Medulla oblongata (tissue), 1 donor: ENCODE data around the gene FGFR4.
A peak's percentile ranks its signal among the peaks of the same experiment; 100 is the strongest.
"Not testable (repeated sequence)": the region's sequence is repeated elsewhere in the genome, so short reads cannot be mapped to it uniquely, and the experiment has no call there.

Source experiments
- DNase-seq: peaks from one replicate; pipeline ENCODE4 v3.0.0-alpha.2; 2015; ENCODE audit errors: extremely low spot score

Gene FGFR4

DNA sequence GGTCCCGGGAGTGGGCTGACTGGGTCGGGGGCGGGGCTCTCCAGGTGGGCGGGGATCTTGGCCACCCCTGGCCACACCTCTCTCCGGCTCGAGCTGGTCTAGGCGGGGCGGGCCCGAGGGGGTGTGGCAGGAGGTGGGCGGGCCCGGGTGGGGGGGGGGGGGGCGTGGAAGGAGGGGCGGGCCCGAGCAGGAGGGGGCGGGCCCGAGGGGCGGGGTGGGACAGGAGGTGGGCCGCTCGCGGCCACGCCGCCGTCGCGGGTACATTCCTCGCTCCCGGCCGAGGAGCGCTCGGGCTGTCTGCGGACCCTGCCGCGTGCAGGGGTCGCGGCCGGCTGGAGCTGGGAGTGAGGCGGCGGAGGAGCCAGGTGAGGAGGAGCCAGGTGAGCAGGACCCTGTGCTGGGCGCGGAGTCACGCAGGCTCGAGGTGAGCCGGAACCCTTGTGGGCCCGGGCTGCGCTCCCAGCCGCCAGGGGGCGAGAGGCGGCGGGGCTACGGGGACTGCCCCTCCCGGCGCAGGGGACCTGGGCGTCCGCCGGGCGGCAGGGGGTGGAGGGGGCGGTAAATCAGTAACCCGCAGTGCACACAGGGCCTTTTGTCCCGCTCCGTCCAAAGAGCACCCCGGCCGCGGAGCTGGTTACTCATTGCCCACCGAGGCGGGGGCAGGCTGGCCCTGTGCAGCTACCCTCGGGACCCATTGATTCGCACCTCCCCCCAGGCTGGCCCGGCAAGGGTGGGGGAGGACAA, at the start of gene FGFR4:
Gene FGFR4, plus strand, starts transcription at position 262 of the 744 bp plus-strand sequence. CDS start 2,688 bp downstream, outside the sequence.
- DNase-seq = no peak

DNA sequence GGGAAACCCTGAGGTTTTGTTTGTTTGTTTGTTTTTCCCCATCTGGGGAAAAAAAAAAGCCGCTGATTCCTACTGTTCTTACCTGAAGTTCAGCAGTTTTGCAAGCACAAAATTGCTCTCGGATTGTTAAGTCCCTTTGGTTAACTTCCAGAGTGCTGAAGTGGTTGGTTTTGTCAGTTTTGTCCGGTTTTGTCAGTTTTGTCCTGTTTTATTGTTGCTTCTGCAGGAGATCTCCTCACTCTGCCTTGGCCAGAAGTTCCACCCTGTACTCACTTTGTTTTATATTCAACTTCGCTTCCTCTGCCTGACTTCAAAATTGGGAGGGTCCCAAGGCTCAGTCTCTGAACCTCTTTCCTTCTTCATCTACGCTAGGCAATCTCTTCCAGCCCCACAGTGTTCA, 49.8 kb upstream of the FGFR4 start:
- no peak for DNase-seq

DNA sequence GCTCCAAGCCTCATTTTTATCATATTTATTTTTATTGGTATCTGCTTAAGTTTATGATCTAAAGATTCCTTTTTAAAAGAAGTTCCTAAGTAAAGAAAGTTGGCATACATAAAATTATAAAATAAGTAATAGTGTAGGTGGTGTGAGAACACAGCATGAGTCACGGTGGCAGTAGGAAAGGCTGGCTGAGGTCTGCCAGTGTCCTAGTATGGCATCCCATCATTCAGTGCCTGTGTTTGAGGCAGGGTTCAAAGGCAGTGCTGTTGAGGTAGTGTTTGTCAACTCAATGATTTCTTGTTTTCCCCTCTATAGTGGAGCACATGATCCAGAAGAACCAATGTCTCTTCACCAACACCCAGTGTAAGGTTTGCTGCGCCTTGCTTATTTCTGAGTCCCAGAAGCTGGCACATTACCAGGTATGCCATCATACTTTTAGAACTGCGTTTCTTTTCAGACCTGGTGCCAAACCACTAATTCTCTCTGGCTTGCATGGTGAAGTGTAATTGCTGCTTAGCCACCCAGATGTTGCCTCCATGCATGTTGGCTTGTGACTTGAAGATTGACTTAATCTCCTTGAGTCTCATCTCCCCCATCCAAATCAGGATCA, 45.8 kb upstream of the FGFR4 start:
- DNase-seq = no peak

DNA sequence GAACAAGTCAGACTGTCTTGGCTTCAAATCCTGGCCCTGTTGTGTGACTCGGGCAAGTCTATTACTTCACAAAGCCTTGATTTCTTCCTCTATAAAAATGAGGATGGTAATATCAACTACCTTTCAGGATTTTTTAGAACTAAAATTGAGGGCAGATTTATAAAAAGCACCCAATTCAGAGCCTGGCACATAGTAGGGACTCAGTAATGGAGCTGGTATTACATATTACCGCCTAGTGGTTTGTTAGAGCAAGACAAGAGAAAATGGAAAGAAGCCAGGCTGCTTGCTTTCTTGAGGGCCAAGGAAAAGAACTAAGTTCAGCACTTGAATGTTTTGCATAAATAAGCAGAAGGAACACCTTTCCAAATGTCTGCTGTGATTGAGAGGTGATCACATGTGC, 44.8 kb upstream of the FGFR4 start:
- DNase-seq = no peak

DNA sequence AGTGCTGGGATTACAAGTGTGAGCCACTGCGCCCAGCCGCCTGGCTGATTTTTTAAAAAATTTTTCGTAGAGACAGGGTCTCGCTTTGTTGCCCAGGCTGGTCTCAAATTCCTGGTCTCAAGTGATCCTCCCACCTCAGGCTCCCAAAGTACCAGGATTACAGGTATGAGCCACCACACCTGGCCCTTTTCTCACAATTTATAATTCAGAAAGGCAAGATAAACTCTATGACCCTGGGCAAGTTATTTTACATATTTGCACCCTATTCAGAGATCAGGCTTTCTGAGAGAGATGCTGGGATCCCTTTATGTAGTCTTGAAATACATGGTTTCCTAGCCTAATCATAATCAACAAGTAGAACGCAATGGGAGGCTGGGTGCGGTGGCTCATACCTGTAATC, 43.6 kb upstream of the FGFR4 start:
- DNase-seq = no peak

DNA sequence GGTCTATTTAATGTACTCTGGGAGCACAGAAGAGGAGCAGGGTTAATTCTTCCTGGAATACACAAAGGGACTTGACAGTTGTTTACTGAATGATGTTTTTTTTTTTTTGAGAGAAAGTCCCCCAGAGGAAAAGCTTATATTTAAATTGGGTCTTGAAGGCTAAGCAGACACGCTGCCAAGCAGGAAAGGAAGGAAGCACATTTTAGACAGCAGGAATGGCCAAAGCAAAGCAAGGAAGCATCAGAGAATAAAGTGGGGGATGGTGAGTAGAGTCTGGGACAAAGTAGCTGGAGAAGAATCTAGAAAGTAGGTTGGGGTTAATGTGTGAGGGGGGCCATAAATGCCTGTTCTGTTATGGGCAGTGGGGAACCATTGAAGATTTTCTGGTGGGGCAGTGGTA, 42.8 kb upstream of the FGFR4 start:
- no peak for DNase-seq

DNA sequence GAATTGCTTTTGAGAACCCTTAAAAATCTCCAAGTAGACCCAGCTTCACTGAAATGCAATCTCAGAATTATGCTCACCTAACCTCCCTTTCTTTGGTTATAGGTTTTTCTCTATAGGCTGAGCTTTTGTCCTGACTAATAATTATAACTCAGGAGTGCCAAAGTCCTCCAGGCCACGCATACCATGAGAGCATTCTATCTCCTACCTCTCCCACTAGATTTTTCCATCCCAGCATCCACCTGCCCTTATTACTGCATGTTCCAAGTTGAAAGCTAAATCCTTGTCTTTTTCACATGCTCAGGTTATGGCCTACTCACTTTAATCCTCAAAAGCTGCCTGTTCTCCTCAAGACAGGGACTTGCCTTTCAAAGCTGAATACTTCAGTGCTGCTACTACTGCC, 42.1 kb upstream of the FGFR4 start:
- DNase-seq = no peak

DNA sequence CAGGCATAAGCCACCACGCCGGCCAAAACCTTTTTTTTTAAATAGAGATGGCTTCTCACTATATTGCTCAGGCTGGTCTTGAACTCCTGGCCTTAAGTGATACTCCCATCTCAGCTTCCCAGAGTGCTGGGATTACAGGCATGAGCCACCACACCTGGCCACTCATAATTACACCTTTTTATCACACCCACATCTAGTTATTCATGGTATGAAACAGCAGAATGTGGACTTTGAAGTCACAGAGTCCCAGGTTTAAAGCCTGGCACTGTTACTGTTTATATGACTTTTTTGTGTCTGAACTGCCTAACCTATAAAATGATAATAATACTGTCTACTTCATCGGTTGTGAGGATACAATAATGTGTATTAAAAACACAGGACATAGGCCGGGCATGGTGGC, 41.1 kb upstream of the FGFR4 start:
- DNase-seq = no peak

DNA sequence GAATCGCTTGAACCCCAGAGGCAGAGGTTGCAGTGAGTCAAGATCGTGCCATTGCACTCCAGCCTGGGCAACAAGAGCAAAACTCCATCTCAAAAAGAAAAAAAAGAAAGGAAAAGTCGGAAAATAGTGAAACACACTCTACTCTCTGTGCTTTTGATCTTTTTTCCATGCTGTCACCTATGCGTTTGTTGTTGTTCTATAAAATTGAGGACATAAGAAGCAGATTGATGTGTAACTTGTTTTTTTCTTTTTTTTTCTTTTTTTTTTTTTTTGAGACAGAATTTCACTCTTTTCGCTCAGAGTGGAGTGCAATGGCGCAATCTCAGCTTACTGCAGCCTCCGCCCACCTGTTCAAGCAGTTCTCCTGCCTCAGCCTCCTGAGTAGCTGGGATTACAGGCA, 38.2 kb upstream of the FGFR4 start:
- not testable (repeated sequence) for DNase-seq

DNA sequence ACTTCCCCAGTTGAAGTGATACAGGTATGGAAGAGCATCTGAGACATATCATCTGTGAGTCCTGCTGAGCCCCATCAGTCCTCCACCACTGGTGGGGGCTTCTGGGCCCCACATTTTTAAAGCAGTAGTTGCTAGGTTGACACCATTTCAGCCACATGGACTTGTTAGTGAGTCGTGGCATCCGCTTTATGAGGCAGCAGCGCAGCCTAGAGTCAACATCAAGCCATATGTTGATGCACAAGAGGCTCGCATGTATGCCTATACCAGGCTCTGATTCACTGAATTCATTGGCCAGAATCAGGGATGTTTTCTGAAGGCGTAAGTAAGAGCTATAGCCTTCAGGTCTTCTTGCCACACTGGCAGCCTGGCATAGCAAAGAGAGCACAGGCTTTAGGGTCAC, 37.4 kb upstream of the FGFR4 start:
- no peak for DNase-seq

DNA sequence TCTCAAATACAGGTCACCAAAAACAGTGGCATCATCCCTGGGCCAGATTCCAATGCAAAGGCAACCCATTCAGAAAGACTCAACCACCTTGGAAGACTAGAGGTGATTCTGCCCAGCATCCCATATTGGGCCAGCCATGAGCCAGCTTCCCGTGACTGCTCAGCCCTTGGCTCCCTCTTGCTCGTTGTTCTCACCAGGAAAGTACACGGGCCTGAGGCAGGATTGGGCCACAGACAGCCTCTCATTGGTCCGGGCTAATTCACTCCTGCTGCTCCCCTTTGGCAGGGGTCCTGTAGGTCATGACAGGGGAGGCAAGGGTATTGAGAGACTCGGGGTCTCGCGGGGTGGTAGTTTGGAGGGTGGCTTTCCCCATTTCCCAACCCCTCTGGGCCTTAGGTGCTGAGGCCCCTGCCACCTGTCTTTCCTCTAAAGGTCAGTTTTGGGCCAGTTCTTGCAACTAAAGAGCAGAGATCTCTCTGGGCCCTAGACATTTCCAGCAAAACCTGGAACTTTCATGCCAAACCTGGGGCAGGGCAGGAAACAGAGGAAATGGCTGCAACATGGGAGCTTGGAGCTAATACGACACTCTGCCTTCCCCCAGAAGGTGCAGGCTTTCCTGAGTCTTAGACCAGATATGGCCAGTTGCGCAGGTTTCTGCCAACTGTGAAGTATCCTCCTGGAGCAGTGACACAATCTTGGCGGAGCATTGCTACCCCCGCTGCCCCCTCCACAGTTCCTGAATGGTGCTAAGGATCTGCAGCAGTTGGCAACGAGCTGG, 22.0 kb upstream of the FGFR4 start:
- no peak for DNase-seq

DNA sequence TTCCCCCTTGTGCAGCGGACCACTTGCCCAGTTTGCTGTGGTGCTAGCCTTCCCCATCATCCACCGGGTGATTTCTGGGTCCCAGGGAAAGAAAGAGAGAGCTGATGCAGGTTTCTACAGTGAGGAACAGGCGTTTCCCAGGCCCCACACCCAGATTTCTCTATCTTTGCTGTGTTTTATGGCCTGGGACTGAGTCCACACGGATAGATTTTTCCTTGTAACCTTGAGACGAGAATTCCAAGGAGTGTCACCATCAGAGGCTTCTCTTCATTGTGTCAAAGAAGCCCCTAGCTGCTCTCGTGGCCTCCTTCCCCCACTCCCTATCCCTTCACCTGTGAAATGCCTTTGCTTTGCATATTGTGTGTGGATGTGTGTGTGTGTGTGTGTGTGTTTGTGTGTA, 21.2 kb upstream of the FGFR4 start:
- DNase-seq = no peak

DNA sequence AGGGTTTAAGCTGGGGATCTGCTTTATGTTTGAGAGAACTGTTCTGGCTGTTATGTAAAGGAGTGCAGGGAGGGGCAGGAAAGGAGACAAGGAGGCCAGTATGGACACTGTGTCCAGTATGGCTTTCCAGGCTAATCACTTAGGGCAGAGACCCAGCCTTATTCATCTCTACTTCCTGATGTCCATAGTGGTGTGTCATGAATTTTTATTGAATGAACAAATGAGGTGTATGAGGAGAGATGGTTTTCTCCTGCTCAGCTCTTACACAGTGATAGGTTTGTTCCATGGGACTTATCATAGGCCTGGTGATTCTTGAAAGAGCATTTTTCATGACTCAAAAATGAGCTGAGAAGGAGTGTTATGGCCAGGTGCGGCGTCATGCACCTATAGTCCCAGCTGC, 20.5 kb upstream of the FGFR4 start:
- no peak for DNase-seq

DNA sequence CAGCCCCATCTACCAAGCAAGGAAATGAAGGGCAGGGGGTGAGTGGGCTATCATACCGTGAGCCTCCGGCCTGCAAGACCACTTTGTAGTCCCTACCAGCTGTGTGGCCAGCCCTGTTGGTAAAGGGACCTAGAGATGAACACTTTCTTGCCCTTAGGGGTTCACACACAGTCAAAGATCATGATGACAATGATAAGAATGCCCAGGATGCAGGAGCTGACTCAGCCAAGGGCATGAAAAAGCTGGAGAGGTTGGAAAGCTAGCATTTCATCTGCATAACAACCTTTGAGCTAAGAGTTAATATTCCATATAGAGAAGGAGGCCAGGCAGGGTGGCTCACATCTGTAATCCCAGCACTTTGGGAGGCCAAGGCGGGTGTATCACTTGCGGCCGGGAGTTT, 19.2 kb upstream of the FGFR4 start:
- DNase-seq = no peak

DNA sequence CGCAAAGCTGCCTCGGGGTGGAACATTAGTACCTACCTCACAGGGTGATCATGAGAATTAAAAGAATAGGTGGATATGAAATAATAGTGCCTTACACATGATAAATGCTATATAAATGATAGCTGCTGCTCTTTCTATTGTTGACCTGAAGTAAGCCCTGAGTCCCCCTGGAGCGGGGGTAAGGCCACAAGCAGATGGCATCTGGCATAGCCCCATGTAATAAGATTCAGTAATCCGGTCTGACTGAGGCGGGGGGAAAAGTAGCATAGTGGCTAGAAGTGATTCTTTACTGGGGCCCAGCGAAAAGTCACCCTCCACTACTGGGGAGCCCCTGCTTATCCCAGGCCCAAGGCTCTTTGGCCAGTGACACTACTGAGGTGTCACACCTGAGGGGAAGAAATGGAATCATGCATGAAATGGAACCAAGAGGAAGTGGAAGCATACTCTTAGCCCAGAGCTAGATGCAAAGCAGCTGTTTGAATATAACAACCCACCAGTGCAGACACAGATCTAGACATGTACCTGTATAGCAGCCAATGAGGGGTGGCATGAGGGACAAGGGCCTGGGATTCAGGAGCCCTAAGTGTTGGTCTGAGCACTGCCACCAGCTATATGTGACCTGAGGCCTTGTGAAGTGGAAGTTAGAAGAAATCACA, 16.1 kb upstream of the FGFR4 start:
- no peak for DNase-seq

DNA sequence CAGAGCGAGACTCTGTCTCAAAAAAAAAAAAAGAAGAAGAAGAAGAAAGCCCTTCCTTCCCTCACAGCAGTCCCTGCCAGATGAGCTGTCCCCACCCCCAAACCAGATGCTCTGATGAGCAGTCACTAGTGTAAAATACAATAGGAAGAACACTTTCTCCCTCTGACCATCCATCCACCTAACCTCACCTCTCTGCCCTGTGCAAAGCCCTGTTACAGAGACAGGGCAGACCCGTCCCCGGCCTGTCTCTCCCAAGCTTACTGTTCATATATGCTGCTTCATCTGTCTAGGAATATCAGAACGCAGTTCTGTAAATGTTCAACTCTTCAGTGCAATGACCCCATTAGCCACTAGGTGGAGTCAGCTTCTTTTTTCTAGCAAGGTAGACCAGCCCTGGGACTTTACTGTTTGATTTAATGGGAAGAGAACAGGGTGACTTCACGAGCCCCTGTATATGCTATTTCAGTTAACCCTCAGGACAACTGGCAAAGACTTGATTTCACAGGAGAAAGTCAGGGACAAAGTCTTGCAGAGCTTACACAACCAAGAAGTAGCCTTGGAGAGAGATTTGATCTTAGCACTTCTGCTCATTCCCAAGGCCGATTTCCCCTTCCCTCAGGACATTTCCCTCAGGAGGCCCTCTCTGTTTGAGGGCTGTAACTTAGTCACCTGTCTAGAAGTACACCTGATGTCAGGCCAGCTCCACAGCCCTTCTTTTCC, 14.9 kb upstream of the FGFR4 start:
- DNase-seq = peak; percentile 89

DNA sequence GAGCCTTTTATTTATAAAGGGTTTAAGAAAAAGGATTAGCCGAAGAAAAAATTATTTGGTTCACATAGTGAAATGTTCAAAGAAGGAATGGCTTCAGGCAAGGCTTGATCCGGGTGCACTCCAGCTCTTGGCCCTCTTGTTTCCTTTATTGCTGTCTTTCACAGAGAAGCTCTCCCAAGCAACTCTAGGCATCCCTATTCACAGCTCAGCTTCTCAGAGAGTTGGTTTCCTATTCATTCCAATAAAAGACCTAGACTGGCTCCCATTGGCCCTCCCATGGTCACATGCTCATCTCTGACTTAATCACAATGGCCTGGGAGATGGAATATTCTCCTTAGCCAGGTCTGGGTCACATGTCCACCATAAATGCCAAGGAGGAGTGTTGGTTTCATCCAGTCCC, 9.4 kb upstream of the FGFR4 start:
- no peak for DNase-seq

DNA sequence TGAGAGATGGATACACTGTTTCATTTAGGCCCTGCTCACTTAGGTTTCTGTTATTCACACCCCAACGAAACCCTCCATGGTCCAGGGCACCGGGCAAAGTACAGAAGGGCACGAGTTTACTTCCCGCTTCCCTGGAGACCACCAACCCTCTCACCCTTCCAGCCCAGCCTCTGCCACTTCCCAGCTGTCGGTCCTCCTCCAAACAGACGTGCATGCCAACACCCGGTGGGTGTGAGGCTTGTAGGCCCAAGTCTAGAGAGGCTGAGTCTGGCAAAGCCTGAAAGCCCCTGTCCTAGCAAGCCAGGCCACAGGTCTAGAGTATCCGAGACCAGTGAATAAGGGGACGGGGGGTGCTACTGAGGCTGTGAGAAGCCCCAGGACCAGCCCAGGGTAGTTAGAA, 7.1 kb upstream of the FGFR4 start:
- DNase-seq = no peak

DNA sequence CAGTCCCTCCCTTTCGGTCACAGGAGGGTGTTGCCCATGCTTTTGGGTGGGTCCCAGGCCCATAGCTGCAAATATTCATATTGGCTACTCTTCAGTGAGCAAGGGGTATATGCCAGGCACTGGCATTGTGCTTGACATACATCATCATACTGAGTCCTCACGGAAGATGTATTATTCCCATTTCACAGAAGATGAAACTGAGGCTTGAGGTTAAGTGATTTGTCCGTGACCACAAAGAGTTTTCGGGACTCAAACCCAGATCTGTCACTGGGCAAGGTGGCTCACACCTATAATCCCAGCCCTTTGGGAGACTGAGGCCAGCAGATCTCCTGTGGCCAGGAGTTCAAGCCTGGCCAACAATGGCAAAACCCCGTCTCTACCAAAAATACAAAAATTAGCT, 6.5 kb upstream of the FGFR4 start:
- DNase-seq = no peak

DNA sequence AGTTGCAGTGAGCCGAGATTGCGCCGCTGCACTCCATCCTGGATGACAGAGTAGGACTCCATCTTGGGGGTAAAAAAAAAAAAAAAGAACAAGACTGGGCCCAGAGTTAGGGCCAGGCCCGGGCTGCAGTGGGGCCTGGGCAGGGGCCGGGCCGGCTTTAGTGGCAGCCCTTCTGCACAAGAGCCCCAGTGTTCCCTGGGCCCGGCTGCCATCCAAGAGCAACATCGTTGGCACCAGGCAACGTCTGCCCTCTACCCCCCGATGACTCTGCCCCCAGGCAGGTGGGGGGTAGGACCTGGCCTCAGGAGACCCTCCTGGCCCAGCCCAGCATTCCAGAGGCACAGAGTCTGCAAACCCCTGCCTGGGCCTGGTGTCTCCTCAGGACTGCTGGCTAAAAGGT, 4.9 kb upstream of the FGFR4 start:
- DNase-seq = no peak

DNA sequence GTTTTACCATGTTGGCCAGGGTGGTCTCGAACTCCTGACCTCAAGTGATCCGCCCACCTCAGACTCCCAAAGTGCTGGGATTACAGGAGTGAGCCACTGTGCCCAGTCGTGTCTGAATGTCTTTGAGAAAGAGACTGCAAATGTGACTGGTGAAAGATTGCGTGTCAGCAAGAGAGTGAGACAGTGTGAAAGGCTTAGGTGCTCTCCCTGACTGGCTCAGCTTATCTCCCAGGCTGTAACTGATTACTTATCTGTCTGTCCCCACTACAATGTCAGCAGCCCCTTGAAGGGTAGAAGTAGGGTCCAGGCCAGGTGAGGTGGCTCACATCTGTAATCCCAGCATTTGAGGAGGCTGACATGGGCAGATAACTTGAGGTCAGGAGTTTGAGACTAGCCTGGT, 3.4 kb upstream of the FGFR4 start:
- DNase-seq = no peak

DNA sequence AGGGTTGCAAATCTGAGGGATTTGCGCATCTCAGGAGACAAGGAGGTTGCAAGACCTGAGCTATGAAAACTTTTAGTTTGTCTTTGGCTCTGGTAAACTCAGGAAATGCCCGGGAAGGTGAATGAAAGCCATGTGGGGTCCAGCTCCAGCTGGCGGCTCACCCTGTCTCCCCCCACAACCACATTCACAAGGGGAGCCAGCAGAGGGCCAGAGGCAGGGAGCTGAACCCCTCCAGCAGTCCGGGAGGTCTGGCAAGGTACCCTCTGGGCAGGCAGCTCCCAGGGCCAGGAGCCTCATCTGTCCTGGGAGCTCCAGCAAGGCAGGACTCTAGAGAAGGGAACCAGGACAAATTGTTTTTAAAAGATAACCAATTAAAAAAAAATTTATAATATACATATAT, 2.5 kb upstream of the FGFR4 start:
- no peak for DNase-seq
